GM23338 (cell line): Measurements from ENCODE around the gene DACH2. TPM values are rescaled to one million over a fixed set of nuclear protein-coding genes. Genes with fewer than 3 reads are reported as not detected.

Experiments
- ATAC-seq: fragments of 200-7000 bp; cut with Tn5 transposase; 3 replicates; pipeline ENCODE4 v1.9.1; 2020
- DNase-seq: peaks from one replicate; pipeline ENCODE4 v3.0.0-alpha.2; 2015; ENCODE audit warnings: low spot score
- H2AFZ ChIP-seq: fragments of 200-600 bp; sonication (generic); 2 replicates; pipeline ENCODE4 v1.8.0; 2016; ENCODE audit warnings: antibody characterized with exemption, mild to moderate bottlenecking, moderate library complexity
- H3F3A ChIP-seq: fragments of 200-600 bp; sonication (generic); replicated peaks from 2 replicates; pipeline ENCODE4 v1.8.0; 2017; ENCODE audit warnings: antibody characterized with exemption, mixed run types, low read depth
- H3K27ac ChIP-seq: fragments of 200-600 bp; sonication (generic); 2 replicates; pipeline ENCODE4 v1.6.1; 2016; ENCODE audit warnings: low read depth
- H3K27me3 ChIP-seq: fragments of 200-600 bp; sonication (generic); 2 replicates; pipeline ENCODE4 v1.8.0; 2016; ENCODE audit warnings: mild to moderate bottlenecking, mixed run types, moderate library complexity; ENCODE audit not compliant: insufficient read depth
- H3K36me3 ChIP-seq: fragments of 200-600 bp; sonication (generic); 2 replicates; pipeline ENCODE4 v1.8.0; 2016; ENCODE audit warnings: mild to moderate bottlenecking; ENCODE audit not compliant: insufficient read depth
- H3K4me1 ChIP-seq: fragments of 200-600 bp; sonication (generic); 2 replicates; pipeline ENCODE4 v1.8.0; 2016; ENCODE audit warnings: mild to moderate bottlenecking, moderate library complexity; ENCODE audit not compliant: insufficient read depth
- H3K4me2 ChIP-seq: fragments of 200-600 bp; sonication (generic); 2 replicates; pipeline ENCODE4 v1.7.1; 2017; ENCODE audit warnings: mixed run types
- H3K4me3 ChIP-seq: fragments of 200-600 bp; sonication (generic); 2 replicates; pipeline ENCODE4 v1.6.1; 2016; ENCODE audit warnings: mixed run types
- H3K79me2 ChIP-seq: fragments of 200-600 bp; sonication (generic); replicated peaks from 2 replicates; pipeline ENCODE4 v1.8.0; 2017; ENCODE audit warnings: mild to moderate bottlenecking; ENCODE audit not compliant: insufficient read depth
- H3K9me2 ChIP-seq: fragments of 200-600 bp; sonication (generic); 2 replicates; pipeline ENCODE4 v1.8.0; 2017; ENCODE audit not compliant: insufficient read depth
- H4K20me1 ChIP-seq: fragments of 200-600 bp; sonication (generic); replicated peaks from 2 replicates; pipeline ENCODE4 v1.8.0; 2017; ENCODE audit warnings: mild to moderate bottlenecking; ENCODE audit not compliant: insufficient read depth
- H3K27ac Mint-ChIP-seq: 2 replicates; pipeline ENCODE4 v1.8.0; 2020; ENCODE audit warnings: inconsistent platforms, mild to moderate bottlenecking, moderate library complexity, mixed read lengths
- H3K27me3 Mint-ChIP-seq: 3 replicates; pipeline ENCODE4 v1.8.0; 2022; ENCODE audit warnings: low read depth, mild to moderate bottlenecking, moderate library complexity, mixed read lengths, inconsistent platforms; ENCODE audit not compliant: insufficient read depth, poor library complexity
- H3K36me3 Mint-ChIP-seq: 3 replicates; pipeline ENCODE4 v1.8.0; 2021; ENCODE audit warnings: low read depth, mild to moderate bottlenecking, inconsistent platforms, moderate library complexity, mixed read lengths
- H3K4me1 Mint-ChIP-seq: 3 replicates; pipeline ENCODE4 v1.8.0; 2020; ENCODE audit warnings: mild to moderate bottlenecking, inconsistent platforms, mixed read lengths
- H3K4me3 Mint-ChIP-seq: 3 replicates; pipeline ENCODE4 v1.8.0; 2021; ENCODE audit warnings: moderate library complexity, mild to moderate bottlenecking, inconsistent platforms, mixed read lengths
- H3K9me3 Mint-ChIP-seq: 3 replicates; pipeline ENCODE4 v1.8.0; 2020; ENCODE audit warnings: moderate library complexity, mild to moderate bottlenecking, inconsistent platforms, mixed read lengths
- CREB1 ChIP-seq: fragments of 250-450 bp; sonication (Bioruptor Pico); IDR thresholded peaks from 2 replicates; pipeline ENCODE4 v1.5.0; 2020; ENCODE audit warnings: low read depth, mild to moderate bottlenecking, moderate library complexity
- CTCF ChIP-seq, 2 experiments: fragments of 200-600 bp in 1 of 2; sonication (generic) in 1 of 2; conservative IDR thresholded peaks; 2 replicates each; pipeline versions ENCODE4 v1.5.1 to v1.6.1; 2016 to 2017; ENCODE audit warnings: antibody characterized with exemption in 2 of 2, low read depth in 2 of 2, mild to moderate bottlenecking in 2 of 2, moderate library complexity in 1 of 2
- ETS1 ChIP-seq: IDR thresholded peaks from 2 replicates; pipeline ENCODE4 v1.6.1; 2016; ENCODE audit warnings: antibody characterized with exemption
- EZH2 ChIP-seq: fragments of 200-600 bp; sonication (generic); IDR thresholded peaks from one replicate; pipeline ENCODE4 v1.8.0; 2017; ENCODE audit warnings: antibody characterized with exemption, mild to moderate bottlenecking, low read depth; ENCODE audit not compliant: unreplicated experiment
- EZH2phosphoT487 ChIP-seq: fragments of 200-600 bp; sonication (generic); IDR thresholded peaks from one replicate; pipeline ENCODE4 v1.8.1; 2018; ENCODE audit warnings: antibody characterized with exemption; ENCODE audit not compliant: unreplicated experiment
- JUNB ChIP-seq: IDR thresholded peaks from one replicate; pipeline ENCODE4 v1.6.1; 2016; ENCODE audit warnings: antibody characterized with exemption; ENCODE audit not compliant: unreplicated experiment
- NANOG ChIP-seq: IDR thresholded peaks from 2 replicates; pipeline ENCODE4 v1.6.1; 2016; ENCODE audit warnings: antibody characterized with exemption, borderline replicate concordance
- POLR2AphosphoS5 ChIP-seq: IDR thresholded peaks from 2 replicates; pipeline ENCODE4 v1.6.1; 2016; ENCODE audit warnings: antibody characterized with exemption, low read depth
- REST ChIP-seq: IDR thresholded peaks from one replicate; pipeline ENCODE4 v1.6.1; 2018; ENCODE audit warnings: antibody characterized with exemption; ENCODE audit not compliant: unreplicated experiment
- STAT1 ChIP-seq: IDR thresholded peaks from one replicate; pipeline ENCODE4 v1.6.1; 2016; ENCODE audit warnings: antibody characterized with exemption; ENCODE audit not compliant: unreplicated experiment
- ZNF114 ChIP-seq: fragments of 250-450 bp; sonication (Bioruptor Pico); IDR thresholded peaks from 2 replicates; pipeline ENCODE4 v1.5.0; 2020; ENCODE audit warnings: mild to moderate bottlenecking, moderate library complexity
- ZNF331 ChIP-seq: fragments of 250-450 bp; sonication (Bioruptor Pico); IDR thresholded peaks from 2 replicates; pipeline ENCODE4 v1.5.0; 2020; ENCODE audit warnings: low read depth, mild to moderate bottlenecking, moderate library complexity
- ZNF462 ChIP-seq: fragments of 250-450 bp; sonication (Bioruptor Pico); IDR thresholded peaks from 2 replicates; pipeline ENCODE4 v1.5.0; 2020; ENCODE audit warnings: mild to moderate bottlenecking, moderate library complexity
- polyA plus RNA-seq: library from polyadenylated mRNA; unstranded; fragments of >200 nt; fragmentation: Nextera tagmentation; extraction: Ambion mirVana; gene quantifications from 2 replicates; pipeline ENCODE4 v1.2.1, GENCODE V29; 2016
- total RNA-seq: library from RNA; depleted of rRNA; stranded (reverse); fragments of >200 nt; shearing (Covaris generic); gene quantifications from 2 replicates; pipeline ENCODE4 v1.2.3, GENCODE V29; 2014

The DACH2 gene
- total and polyA plus RNA-seq, 2 experiments from 2014 or later, result 2.4 to 4.6 TPM

GRCh38 chrX:86194758-86195157 lies 46.5 kb downstream of the DACH2 start (continued):
- TF ChIP-seq STAT1, result no peak

- no peak overlapping the region for H3K27ac ChIP-seq
- TF ChIP-seq EZH2phosphoT487 (no peak), STAT1 (no peak), ZNF114 (CRISPR knock-in tag) (no peak), POLR2AphosphoS5 (no peak), ZNF462 (no peak), ZNF331 (no peak), CREB1 (no peak), EZH2 (no peak), NANOG (no peak), REST (no peak), ETS1 (no peak), JUNB (no peak), CTCF (conservative IDR thresholded peaks at IDR 0.05; ENCODE audit: low read depth in 2 of 2) (no peak)
- H3K27me3 ChIP-seq, result no peaks in the 10 kb centered on the region
- Mint-ChIP-seq H3K4me1 (no peaks in the 10 kb centered on the region), H3K4me3 (no peak overlapping the region), H3K27me3 (peaks cover 4% of the 10 kb centered on the region), H3K36me3 (peaks cover 4% of the 10 kb centered on the region; the same call in 1 of the 3 replicates), H3K27ac (no peak overlapping the region), H3K9me3 (peaks cover 13% of the 10 kb centered on the region)
- H3K9me2 ChIP-seq, result no peaks in the 10 kb centered on the region
- H4K20me1 ChIP-seq, result no peaks in the 10 kb centered on the region
- no peaks in the 10 kb centered on the region for H3F3A ChIP-seq
- no peaks in the 10 kb centered on the region for H3K36me3 ChIP-seq
- no peak overlapping the region for H3K4me2 ChIP-seq
- DNase-seq, result no peak
- H2AFZ ChIP-seq, result no peak overlapping the region
- H3K79me2 ChIP-seq, result no peaks in the 10 kb centered on the region
- H3K4me3 ChIP-seq, result no peak overlapping the region
- ATAC-seq, result no peak
- no peaks in the 10 kb centered on the region for H3K4me1 ChIP-seq
Observed at GRCh38 chrX:86195343-86195742, 47.1 kb downstream of the DACH2 start.
